Keratinocyte (primary cell): ENCODE measurements around the gene RALGPS1.

Experiments used
- CTCF ChIP-seq, 3 experiments: IDR thresholded peaks in 1 of 3; conservative IDR thresholded peaks in 1 of 3; optimal IDR thresholded peaks in 1 of 3; 2 replicates in 2 of 3; 3 replicates in 1 of 3; pipeline versions ENCODE3 to v1.5.1; 2011; ENCODE audit warnings: low read length in 3 of 3, mild to moderate bottlenecking in 3 of 3, moderate library complexity in 2 of 3, control low read depth in 1 of 3, inconsistent platforms in 1 of 3; ENCODE audit not compliant: insufficient read depth in 2 of 3; ENCODE audit errors: extremely low read depth in 1 of 3
- EZH2 ChIP-seq: IDR thresholded peaks from one replicate; pipeline ENCODE4 v1.6.1; 2012; ENCODE audit warnings: inconsistent platforms, mild to moderate bottlenecking, low read length, moderate library complexity

GRCh38 chr9:127015921-127016512 lies 101.4 kb downstream of the RALGPS1 start:
- TF ChIP-seq CTCF (optimal IDR thresholded peaks at IDR 0.05 in 1 of 3, IDR thresholded peaks at IDR 0.05 in 1 of 3, conservative IDR thresholded peaks at IDR 0.05 in 1 of 3; ENCODE audit: extremely low read depth in 1 of 3, insufficient read depth in 2 of 3, low read length in 3 of 3) (no peak), EZH2 (no peak)
